ENCODE results near the gene DRG2.

The DRG2 gene

DNA sequence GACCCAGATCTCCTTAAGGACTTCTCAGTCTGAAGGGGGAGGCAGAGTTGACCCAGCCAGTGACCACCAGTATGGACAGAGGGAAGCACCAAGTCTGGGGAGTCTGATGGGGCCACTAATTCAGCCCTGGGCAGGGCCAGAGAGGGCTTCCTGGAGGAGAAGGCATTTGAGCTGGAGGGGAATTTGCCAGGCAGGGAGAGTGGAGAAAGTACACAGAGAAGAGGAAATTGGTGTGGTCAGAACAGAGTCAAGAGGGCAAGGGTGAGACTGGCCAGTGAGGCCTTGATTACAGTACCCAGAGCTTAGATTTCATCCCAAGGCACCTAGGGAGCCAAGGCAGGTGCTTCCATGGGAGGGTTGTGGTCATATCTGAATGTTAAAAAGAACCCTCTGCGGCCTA is 57.1 kb downstream of the DRG2 start:
- no peak for DNase-seq

DNA sequence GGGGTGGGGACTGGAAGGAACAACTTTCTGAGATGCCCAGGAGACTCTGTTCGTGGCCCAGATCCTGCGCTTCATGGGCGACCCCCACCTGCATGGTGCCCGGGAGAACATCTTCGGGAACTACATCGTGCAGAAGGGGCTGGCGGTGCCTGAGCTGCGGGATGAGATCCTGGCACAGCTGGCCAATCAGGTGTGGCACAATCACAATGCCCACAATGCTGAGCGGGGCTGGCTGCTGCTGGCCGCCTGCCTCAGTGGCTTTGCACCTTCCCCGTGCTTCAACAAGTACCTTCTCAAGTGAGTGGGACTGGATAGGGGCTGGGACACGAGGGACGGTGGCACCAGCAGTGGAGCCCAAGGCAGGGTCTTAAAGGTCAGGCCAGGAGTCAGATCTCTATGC is 58.1 kb downstream of the DRG2 start:
- no peak for DNase-seq

DNA sequence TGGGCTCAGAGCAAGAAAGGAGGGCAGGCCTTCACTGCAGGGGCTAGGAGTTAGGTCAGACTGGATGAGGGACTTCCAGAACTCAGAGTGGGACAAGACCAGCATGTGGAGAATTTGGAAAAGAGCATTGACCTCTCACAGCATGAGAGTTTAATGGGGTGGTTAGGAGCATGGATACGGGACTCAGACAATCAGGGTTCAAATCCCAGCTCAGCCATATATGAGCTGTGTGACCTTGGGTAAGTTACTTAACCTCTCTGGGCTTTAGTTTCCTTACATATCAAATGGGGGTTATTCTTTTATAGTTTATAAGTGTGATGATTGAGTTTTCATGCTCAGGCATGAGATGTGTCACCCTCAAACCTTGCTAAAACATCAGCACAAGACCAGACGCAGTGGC is 58.5 kb downstream of the DRG2 start:
- DNase-seq: no peak

DNA sequence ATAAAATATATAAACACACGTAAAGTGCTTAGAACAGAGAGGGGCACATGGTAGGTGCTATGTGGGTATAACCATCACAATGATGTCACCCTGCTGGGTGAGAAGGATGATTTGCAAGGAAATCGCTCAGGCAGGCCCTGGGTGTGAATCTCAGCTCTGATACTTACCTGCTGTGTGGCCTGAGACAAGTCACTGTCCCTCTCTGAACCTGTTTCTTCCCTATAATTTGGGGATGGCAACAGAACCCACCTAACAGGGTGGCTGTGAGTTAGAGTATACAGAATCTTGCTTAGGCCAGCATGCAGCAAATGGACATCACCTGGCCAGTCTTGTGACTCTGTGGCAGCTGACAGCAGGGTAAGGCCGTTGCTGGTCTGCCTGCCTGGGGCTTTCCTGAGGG is 59.2 kb downstream of the DRG2 start:
- DNase-seq: no peak

DNA sequence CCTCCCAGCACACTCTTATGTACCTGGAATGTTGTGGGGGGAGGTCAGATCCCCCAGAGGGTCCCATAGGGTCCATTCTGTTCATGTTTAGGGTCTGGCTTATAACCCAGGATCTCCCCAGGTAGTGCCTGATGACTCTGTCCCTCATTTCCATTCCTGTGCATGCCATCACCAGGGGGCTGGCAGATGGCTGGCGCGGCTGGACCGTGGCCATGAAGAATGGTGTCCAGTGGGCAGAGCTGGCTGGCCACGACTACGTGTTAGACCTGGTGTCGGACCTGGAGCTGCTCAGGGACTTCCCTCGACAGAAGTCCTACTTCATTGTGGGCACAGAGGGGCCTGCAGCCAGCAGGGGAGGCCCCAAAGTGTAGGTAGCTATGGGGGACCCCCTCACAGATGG is 60.8 kb downstream of the DRG2 start:
- no peak for DNase-seq

DNA sequence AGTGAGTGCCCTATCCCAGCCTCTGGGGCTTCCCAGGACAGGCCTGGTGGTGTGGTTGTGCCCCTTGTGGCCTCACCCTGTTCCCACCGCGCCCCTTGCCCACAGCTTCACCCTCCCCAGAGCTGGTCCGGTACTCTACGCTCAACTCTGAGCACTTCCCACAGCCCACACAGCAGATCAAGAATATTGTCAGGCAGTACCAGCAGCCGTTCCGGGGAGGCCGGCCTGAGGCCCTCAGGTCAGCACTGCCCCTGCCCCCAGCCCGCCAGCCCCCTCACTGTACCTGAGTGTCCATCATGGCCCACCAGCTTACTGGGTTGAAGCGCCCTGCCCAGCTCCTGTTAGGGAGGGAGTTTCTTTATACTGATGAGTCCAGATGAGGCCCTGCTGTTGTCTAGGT is 63.5 kb downstream of the DRG2 start:
- no peak for DNase-seq

DNA sequence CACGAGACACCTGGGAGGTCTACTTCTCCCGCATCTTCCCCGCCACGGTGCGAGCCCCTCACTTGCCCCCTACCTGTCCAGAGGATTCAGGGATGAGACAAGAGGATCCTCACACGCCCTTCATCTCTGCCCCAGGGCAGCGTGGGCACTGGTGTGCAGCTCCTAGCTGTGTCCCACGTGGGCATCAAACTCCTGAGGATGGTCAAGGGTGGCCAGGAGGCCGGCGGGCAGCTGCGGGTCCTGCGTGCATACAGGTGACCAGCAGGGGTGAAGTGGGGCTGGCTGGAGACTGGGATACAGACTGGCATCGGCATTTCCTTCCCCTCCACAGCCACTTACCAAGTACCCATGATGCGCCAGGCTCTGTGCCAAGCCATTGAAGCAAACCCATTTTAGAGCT is 67.4 kb downstream of the DRG2 start:
- no peak for DNase-seq

DNA sequence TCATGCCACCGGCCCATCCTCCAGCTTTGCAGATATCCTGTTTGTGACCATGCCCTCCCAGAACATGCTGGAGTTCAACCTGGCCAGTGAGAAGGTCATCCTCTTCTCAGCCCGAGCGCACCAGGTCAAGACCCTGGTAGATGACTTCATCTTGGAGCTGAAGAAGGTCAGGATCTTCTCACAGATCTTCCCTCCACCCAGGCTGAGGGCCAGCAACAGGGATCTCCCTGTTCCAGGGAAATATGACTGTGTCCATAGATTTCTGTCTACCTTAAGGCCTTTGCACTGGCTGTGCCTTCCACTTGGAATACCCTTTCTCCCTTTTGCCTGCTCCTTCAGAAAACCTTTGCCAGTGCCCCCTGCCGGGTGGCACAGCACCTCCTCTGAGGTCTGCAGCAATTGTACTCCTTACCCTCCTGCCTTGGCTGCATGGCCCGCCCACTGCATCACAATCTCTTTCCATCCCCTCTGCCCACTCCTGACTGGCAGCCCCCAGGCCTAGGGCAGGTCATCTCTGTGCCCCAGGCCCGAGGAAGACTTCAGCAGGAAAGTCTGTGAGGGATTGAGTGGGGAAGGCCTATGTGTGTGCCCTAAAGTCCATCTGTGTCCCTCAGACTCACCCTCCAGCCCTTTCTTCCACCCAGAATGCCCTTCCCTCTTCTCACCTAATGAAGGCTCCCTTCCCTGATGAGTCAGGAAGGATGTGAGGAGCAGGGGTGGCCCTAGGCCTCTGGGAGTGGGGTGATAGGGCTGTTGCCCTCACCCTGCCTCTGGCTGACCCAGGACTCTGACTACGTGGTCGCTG is 68.6 kb downstream of the DRG2 start:
- DNase-seq: peak; percentile 18

DNA sequence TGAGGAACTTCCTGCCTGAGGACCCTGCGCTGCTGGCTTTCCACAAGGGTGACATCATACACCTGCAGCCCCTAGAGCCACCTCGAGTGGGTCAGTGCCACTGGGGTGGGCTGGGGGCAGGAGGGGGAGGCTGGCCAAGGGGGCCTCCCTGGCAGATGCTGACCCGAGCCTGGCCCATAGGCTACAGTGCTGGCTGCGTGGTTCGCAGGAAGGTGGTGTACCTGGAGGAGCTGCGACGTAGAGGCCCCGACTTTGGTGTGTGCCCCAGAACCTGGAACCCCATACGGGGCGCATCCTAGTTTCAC is 69.2 kb downstream of the DRG2 start:
- DNase-seq: no peak
